Activated B cell treated with CpG ODN at 0.5 μM for 24 hours (primary cell): Measurements from ENCODE around the gene LAG3. TPM values are rescaled to one million over a fixed set of nuclear protein-coding genes. Genes with fewer than 3 reads are reported as not detected.
"Not testable (repeated sequence)": the region's sequence is repeated elsewhere in the genome, so short reads cannot be mapped to it uniquely, and the experiment has no call there.

Experiments
- ATAC-seq: fragments of 200-7000 bp; cut with Tn5 transposase; one replicate; pipeline ENCODE4 v1.10.0; 2021; ENCODE audit warnings: low read depth, mild to moderate bottlenecking, moderate library complexity
- CTCF ChIA-PET: fragments of 350-600 bp; sonication (Branson Sonifier 250); formaldehyde crosslinking; loops from one replicate; lab custom pipeline; 2021; ENCODE audit warnings: antibody characterized with exemption; lab: Charles Lee
- POLR2A ChIA-PET: fragments of 350-600 bp; sonication (Branson Sonifier 250); formaldehyde crosslinking; loops from one replicate; lab custom pipeline; 2021; ENCODE audit warnings: antibody characterized with exemption; lab: Charles Lee
- DNase-seq: peaks from one replicate; pipeline ENCODE4 v3.0.0; 2022
- H3K27ac Mint-ChIP-seq: one replicate; pipeline ENCODE4 v1.8.0; 2020; ENCODE audit warnings: mixed read lengths
- H3K27me3 Mint-ChIP-seq: one replicate; pipeline ENCODE4 v1.8.0; 2021; ENCODE audit warnings: mixed read lengths
- H3K36me3 Mint-ChIP-seq: one replicate; pipeline ENCODE4 v1.8.0; 2021; ENCODE audit warnings: low read depth, mixed read lengths
- H3K4me1 Mint-ChIP-seq: one replicate; pipeline ENCODE4 v1.8.0; 2021; ENCODE audit warnings: mixed read lengths
- H3K4me3 Mint-ChIP-seq: one replicate; pipeline ENCODE4 v1.8.0; 2020; ENCODE audit warnings: mild to moderate bottlenecking, mixed read lengths
- H3K9me3 Mint-ChIP-seq: one replicate; pipeline ENCODE4 v1.8.0; 2020; ENCODE audit warnings: mixed read lengths
- intact Hi-C: fragments of 100-400 bp; cut with micrococcal nuclease; formaldehyde crosslinking; loops from one replicate; pipeline ENCODE4 v1.15.1; 2024
- total RNA-seq: library from RNA; stranded (reverse); gene quantifications from 2 replicates; pipeline ENCODE4 v1.2.3, GENCODE V29; 2022
- TF ChIP-seq, protein P1 (sequence below): fragments of 200-600 bp; IDR thresholded peaks from one replicate; pipeline ENCODE4 v1.8.0; 2022; ENCODE audit warnings: antibody characterized with exemption, mild to moderate bottlenecking

LAG3 gene
- total RNA-seq, 1 donor from 2014 or later: not detected

DNA sequence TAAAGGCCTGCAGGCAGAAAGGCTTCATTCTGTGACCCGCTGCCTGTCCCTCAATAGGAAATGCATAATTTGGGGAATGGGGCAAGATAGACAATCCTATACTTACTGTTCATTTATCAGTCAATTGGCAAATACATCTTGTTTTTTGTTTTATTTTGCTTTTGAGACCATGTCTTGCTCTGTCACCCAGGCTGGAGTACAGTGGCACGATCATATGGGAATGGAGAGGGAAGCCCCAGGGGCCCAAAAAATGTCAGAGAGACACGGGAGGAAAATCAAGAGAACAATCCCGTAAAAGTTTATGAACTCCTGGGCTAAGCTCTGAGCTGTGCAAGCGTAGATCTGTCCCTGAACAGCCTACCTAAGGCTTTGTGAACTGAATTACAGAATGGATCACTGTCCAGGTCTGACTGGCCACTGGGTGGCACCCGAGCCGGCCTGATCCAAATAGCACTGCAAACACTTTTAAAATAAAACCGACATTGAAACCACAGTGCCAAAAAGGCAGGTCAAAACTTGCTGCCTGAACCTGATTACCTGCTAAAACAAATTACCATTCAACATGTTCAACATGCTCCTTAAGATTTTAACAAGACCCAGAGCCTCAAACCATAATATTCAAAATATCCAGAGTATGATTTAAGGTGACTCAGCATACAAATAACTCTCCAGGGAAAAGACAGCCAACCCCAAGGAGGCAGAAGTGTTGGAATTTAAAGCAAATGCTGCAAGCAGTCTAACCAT lies 36.7 kb upstream of the LAG3 start:
- peak; percentile 62 for ATAC-seq
- H3K4me3 Mint-ChIP-seq: no peak overlapping the region
- DNase-seq: no peak
- H3K9me3 Mint-ChIP-seq: no peaks in the 10 kb centered on the region
- TF ChIP-seq, protein P1, sequence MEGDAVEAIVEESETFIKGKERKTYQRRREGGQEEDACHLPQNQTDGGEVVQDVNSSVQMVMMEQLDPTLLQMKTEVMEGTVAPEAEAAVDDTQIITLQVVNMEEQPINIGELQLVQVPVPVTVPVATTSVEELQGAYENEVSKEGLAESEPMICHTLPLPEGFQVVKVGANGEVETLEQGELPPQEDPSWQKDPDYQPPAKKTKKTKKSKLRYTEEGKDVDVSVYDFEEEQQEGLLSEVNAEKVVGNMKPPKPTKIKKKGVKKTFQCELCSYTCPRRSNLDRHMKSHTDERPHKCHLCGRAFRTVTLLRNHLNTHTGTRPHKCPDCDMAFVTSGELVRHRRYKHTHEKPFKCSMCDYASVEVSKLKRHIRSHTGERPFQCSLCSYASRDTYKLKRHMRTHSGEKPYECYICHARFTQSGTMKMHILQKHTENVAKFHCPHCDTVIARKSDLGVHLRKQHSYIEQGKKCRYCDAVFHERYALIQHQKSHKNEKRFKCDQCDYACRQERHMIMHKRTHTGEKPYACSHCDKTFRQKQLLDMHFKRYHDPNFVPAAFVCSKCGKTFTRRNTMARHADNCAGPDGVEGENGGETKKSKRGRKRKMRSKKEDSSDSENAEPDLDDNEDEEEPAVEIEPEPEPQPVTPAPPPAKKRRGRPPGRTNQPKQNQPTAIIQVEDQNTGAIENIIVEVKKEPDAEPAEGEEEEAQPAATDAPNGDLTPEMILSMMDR: no peak
- ChIA-PET POLR2A (interaction anchor here (1.6 kb wide), 1 partner anchor 12 kb away, joined by 4 read pairs; the partner anchor contains the start of gene COPS7A), CTCF (interaction anchor here (1.0 to 2.0 kb wide), 2 partner anchors 18 to 31 kb away, joined by 3 to 6 read pairs; partner anchors contain the start of gene MLF2)
- peaks cover 32% of the 10 kb centered on the region for H3K36me3 Mint-ChIP-seq
- H3K4me1 Mint-ChIP-seq: no peaks in the 10 kb centered on the region
- H3K27me3 Mint-ChIP-seq: no peaks in the 10 kb centered on the region
- intact Hi-C loops: loop anchor here (1.0 kb wide), 3 partner anchors 31 to 90 kb away; partner anchors contain the start of gene PTMS
- no peak overlapping the region for H3K27ac Mint-ChIP-seq

DNA sequence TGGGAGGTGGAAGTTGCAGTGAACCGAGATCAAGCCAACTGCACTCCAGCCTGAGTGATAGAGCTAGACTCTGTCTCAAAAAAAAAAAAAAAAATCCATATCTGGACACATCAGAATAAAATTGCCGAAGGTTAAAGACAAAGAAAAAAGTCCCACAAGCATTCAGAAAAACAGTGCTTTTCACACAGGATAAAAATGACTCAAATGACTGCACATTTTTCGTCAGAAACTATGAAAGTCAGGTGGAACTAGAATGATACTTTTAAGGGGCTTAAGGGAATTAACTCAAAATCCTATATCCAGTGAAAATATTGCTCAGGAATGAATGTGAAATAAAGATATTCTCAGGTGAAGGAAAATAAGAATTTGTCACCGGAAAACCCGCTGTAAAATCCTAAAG lies 35.6 kb upstream of the LAG3 start:
- no peaks in the 10 kb centered on the region for H3K4me1 Mint-ChIP-seq
- intact Hi-C loops: no loop called here
- H3K4me3 Mint-ChIP-seq: no peak overlapping the region
- H3K9me3 Mint-ChIP-seq: no peaks in the 10 kb centered on the region
- POLR2A ChIA-PET: interaction anchor here (1.6 kb wide), 1 partner anchor 13 kb away, joined by 4 read pairs; the partner anchor contains the start of gene COPS7A
- ATAC-seq (no peak), DNase-seq (no peak)
- CTCF ChIA-PET: interaction anchor here (1.6 kb wide), 1 partner anchor 16 kb away, joined by 6 read pairs; the partner anchor contains the start of gene MLF2
- no peaks in the 10 kb centered on the region for H3K27me3 Mint-ChIP-seq
- TF ChIP-seq, protein P1: no peak
- no peak overlapping the region for H3K27ac Mint-ChIP-seq
- H3K36me3 Mint-ChIP-seq: peaks cover 24% of the 10 kb centered on the region

DNA sequence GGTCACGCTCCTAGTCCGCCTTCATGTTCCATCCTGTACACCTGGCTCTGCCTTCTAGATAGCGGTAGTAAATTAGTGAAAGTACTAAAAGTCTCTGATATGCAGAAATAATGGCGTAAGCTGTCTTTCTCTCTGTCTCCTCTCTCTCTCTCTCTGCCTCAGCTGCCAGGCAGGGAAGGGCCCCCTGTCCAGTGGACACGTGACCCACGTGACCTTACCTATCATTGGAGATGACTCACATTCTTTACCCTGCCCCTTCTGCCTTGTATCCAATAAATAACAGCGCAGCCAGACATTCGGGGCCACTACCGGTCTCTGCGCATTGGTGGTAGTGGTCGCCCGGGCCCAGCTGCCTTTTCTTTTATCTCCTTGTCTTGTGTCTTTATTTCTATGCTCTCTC lies 30.2 kb upstream of the LAG3 start:
- CTCF ChIA-PET, H3K9me3 Mint-ChIP-seq, intact Hi-C loops, DNase-seq, H3K27ac Mint-ChIP-seq, ATAC-seq, H3K4me3 Mint-ChIP-seq, H3K27me3 Mint-ChIP-seq, H3K36me3 Mint-ChIP-seq: not testable (repeated sequence)
- POLR2A ChIA-PET: interaction anchor here (1.3 to 4.0 kb wide), 2 partner anchors 11 to 18 kb away, joined by 5 to 17 read pairs; partner anchors contain the start of genes COPS7A and MLF2
- peaks cover 20% of the 10 kb centered on the region for H3K4me1 Mint-ChIP-seq

DNA sequence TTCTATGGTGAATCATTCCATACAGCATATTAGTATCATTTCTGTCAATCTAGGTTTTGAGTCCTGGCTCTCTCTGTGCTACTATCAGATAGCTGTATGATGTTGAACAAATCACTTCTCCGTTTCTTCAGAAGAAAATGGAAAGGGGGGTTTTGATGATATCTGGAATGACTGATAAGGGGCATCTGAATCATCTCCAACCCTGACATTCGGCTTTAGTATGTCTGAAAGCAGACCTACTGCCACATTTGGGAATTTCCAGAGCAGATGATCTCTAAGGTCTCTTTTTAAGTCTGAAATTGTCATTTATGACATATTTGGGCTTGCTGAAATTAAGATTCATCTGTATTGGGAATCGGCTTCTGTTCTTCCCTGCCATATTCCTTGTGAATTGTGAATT lies 29.5 kb upstream of the LAG3 start:
- H3K4me1 Mint-ChIP-seq: peaks cover 23% of the 10 kb centered on the region
- CTCF ChIA-PET: no interaction called here
- ATAC-seq (no peak), DNase-seq (no peak)
- TF ChIP-seq, protein P1: no peak
- no peak overlapping the region for H3K4me3 Mint-ChIP-seq
- peaks cover 14% of the 10 kb centered on the region for H3K36me3 Mint-ChIP-seq
- H3K9me3 Mint-ChIP-seq: peaks cover 4% of the 10 kb centered on the region
- no peaks in the 10 kb centered on the region for H3K27me3 Mint-ChIP-seq
- H3K27ac Mint-ChIP-seq: no peak overlapping the region
- POLR2A ChIA-PET: interaction anchor here (0.6 to 4.0 kb wide), 3 partner anchors 11 to 25 kb away, joined by 5 to 17 read pairs (median 11); partner anchors contain the start of genes COPS7A and MLF2
- intact Hi-C loops: no loop called here

DNA sequence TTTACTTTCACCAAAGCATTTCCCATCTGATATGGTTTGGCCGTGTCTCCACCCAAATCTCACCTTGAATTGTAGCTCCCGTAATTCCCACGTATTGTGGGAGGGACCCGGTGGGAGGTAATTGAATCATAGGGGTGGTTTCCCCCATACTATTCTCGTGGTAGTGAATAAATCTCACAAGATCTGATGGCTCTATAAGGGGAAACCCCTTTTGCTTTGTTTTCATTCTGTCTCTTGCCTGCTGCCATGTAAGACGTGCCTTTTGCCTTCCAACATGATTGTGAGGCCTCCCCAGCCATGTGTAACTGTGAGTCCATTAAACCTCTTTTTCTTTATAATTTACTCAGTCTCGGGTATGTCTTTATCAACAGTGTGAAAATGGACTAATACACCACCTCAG lies 29.0 kb upstream of the LAG3 start:
- H3K36me3 Mint-ChIP-seq: peaks cover 19% of the 10 kb centered on the region

More for the DNA sequence above, 29.0 kb upstream of the LAG3 start:
- H3K4me3 Mint-ChIP-seq, H3K27ac Mint-ChIP-seq, H3K27me3 Mint-ChIP-seq, H3K9me3 Mint-ChIP-seq, CTCF ChIA-PET, ATAC-seq, intact Hi-C loops, DNase-seq: not testable (repeated sequence)
- peaks cover 23% of the 10 kb centered on the region for H3K4me1 Mint-ChIP-seq
- POLR2A ChIA-PET: interaction anchor here (0.6 to 4.0 kb wide), 3 partner anchors 10 to 25 kb away, joined by 5 to 17 read pairs (median 11); partner anchors contain the start of genes COPS7A and MLF2
